HL-60 (cell line): Measurements from ENCODE around the gene RAPSN.

ENCODE experiments used
- DNase-seq, 2 experiments: peaks; one replicate each; pipeline ENCODE4 v3.0.0-alpha.2; 2010 to 2020; ENCODE audit warnings: low read depth in 1 of 2, low spot score in 1 of 2
- H3K27ac ChIP-seq: fragments of 250-450 bp; sonication (Bioruptor Pico); replicated peaks from 2 replicates; pipeline ENCODE4 v1.5.1; 2020; ENCODE audit warnings: mild to moderate bottlenecking, moderate library complexity
- H3K27me3 ChIP-seq: fragments of 250-450 bp; sonication (Bioruptor Pico); 2 replicates; pipeline ENCODE4 v1.5.1; 2021; ENCODE audit warnings: mild to moderate bottlenecking, moderate library complexity; ENCODE audit not compliant: insufficient read depth, poor library complexity, severe bottlenecking
- H3K4me3 ChIP-seq: replicated peaks from 2 replicates; pipeline ENCODE4 v1.5.1; 2011; ENCODE audit warnings: mild to moderate bottlenecking, control low read depth, low read length; ENCODE audit not compliant: insufficient read depth
- CTCF ChIP-seq: IDR thresholded peaks from one replicate; pipeline ENCODE4 v1.5.1; 2011; ENCODE audit warnings: low read length, control low read depth, inconsistent platforms; ENCODE audit not compliant: insufficient read depth
- GABPA ChIP-seq: IDR thresholded peaks from 2 replicates; pipeline ENCODE4 v1.6.1; 2012; ENCODE audit warnings: low read depth
- POLR2AphosphoS5 ChIP-seq: IDR thresholded peaks from 2 replicates; pipeline ENCODE4 v1.6.1; 2012; ENCODE audit warnings: low read depth
- REST ChIP-seq: IDR thresholded peaks from 2 replicates; pipeline ENCODE4 v1.6.1; 2012; ENCODE audit warnings: low read depth; ENCODE audit not compliant: insufficient replicate concordance
- SPI1 ChIP-seq: IDR thresholded peaks from 2 replicates; pipeline ENCODE4 v1.6.1; 2012; ENCODE audit warnings: low read depth, mild to moderate bottlenecking, borderline replicate concordance

Gene RAPSN

GRCh38 chr11:47407746-47408590 lies 41.0 kb downstream of the RAPSN start, which contains the start of gene SLC39A13:
SLC39A13 (plus strand) TSS chr11:47408590; CDS start chr11:47410095, 1,505 bp downstream.
- H3K27ac ChIP-seq: peak within 1 kb of the TSS; percentile 74
- peak within 1 kb of the TSS; percentile 81 for H3K4me3 ChIP-seq
- H3K27me3 ChIP-seq: no peaks in the 10 kb centered on the region
- TF ChIP-seq REST (peak; percentile 15), POLR2AphosphoS5 (peak; percentile 74), CTCF (peak; percentile 42), SPI1 (peak; percentile 100), GABPA (peak; percentile 97)
- peak; percentile 96 for DNase-seq

GRCh38 chr11:47406896-47407745 lies 41.8 kb downstream of the RAPSN start:
- TF ChIP-seq CTCF (no peak), REST (no peak), GABPA (no peak)
- DNase-seq: peak; percentile 34 to 45
- H3K27ac ChIP-seq: peak overlapping the region; percentile 74
- H3K4me3 ChIP-seq: peak overlapping the region; percentile 35
- H3K27me3 ChIP-seq: no peaks in the 10 kb centered on the region

- H3K4me3 ChIP-seq: no peak overlapping the region
- H3K27me3 ChIP-seq: no peaks in the 10 kb centered on the region
- TF ChIP-seq GABPA (no peak), CTCF (no peak), SPI1 (no peak), REST (no peak), POLR2AphosphoS5 (no peak)
- H3K27ac ChIP-seq: peak overlapping the region; percentile 6
- no peak for DNase-seq
These were observed 45.4 kb downstream of the RAPSN start for GRCh38 chr11:47403571-47403970.
